HCT116 (cell line): ENCODE data around the gene ATF7IP.

Source experiments
- CBX3 ChIP-seq: IDR thresholded peaks from 2 replicates; pipeline ENCODE4 v1.6.1; 2012; ENCODE audit warnings: low read depth
- EZH2 ChIP-seq: fragments of 200-600 bp; sonication (generic); IDR thresholded peaks from 2 replicates; pipeline ENCODE4 v1.6.1; 2017; ENCODE audit warnings: antibody characterized with exemption, mixed run types
- EZH2phosphoT487 ChIP-seq: fragments of 200-600 bp; IDR thresholded peaks from 2 replicates; pipeline ENCODE4 v1.6.1; 2018; ENCODE audit warnings: antibody characterized with exemption, borderline replicate concordance
- POLR2A ChIP-seq: IDR thresholded peaks from 2 replicates; pipeline ENCODE4 v1.7.0; 2011; ENCODE audit warnings: borderline replicate concordance; ENCODE audit not compliant: insufficient read depth, insufficient read length; ENCODE audit errors: extremely low read depth
- POLR2AphosphoS5 ChIP-seq: IDR thresholded peaks from 2 replicates; pipeline ENCODE4 v1.6.1; 2011; ENCODE audit warnings: mild to moderate bottlenecking, low read depth, low read length, moderate library complexity
- RAD21 ChIP-seq: IDR thresholded peaks from 2 replicates; pipeline ENCODE4 v1.6.1; 2012; ENCODE audit warnings: low read depth, mild to moderate bottlenecking
- TCF7L2 ChIP-seq: IDR thresholded peaks from 2 replicates; pipeline ENCODE4 v1.7.0; 2011; ENCODE audit warnings: borderline replicate concordance, inconsistent platforms; ENCODE audit not compliant: insufficient read depth, insufficient read length; ENCODE audit errors: extremely low read depth
- YY1 ChIP-seq: IDR thresholded peaks from 2 replicates; pipeline ENCODE4 v1.6.1; 2011; ENCODE audit warnings: low read length, low read depth, moderate library complexity, mild to moderate bottlenecking; ENCODE audit not compliant: insufficient replicate concordance; ENCODE audit errors: extremely low read depth
- ZNF274 ChIP-seq: fragments of 200-500 bp; sonication (Bioruptor generic); IDR thresholded peaks from 2 replicates; pipeline ENCODE4 v1.6.1; 2014; ENCODE audit warnings: mild to moderate bottlenecking, low read depth, low read length, inconsistent platforms
- TF ChIP-seq, protein P1 (sequence below), 3 experiments: fragments of 200-600 bp in 1 of 3; sonication (generic) in 1 of 3; IDR thresholded peaks in 2 of 3; conservative IDR thresholded peaks in 1 of 3; 2 replicates each; pipeline ENCODE4 v1.5.1; 2012 to 2017; ENCODE audit warnings: low read depth in 2 of 3, low read length in 2 of 3, antibody characterized with exemption in 1 of 3, borderline replicate concordance in 1 of 3, control low read depth in 1 of 3, mild to moderate bottlenecking in 1 of 3, mixed read lengths in 1 of 3, mixed run types in 1 of 3, moderate library complexity in 1 of 3; ENCODE audit not compliant: insufficient read depth in 1 of 3
- TF ChIP-seq, protein P2 (sequence below): IDR thresholded peaks from 2 replicates; pipeline ENCODE4 v1.6.1; 2012; ENCODE audit warnings: low read depth
- TF ChIP-seq, protein P3 (sequence below): IDR thresholded peaks from 2 replicates; pipeline ENCODE4 v1.6.1; 2012

DNA sequence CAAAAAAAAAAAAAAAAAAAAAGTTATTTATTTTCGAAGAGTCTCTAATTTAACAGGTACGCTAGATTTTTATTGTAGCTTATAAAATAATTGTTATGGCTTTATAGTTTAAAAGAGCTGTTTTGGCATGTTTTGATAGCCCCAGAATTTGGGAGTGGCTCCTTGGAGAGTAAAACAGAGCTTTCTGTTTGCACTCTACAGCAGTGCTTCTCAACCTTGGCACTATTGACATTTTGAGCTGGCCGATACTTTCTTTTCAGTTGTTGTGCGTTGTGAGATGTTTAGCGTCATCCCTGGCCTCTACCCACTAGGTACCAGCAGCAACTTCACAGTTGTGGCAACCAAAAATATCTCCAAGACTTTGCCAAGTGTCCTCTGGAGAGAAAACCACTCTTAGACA is 171.6 kb downstream of the ATF7IP start:
- no peak for TF ChIP-seq POLR2A
- TF ChIP-seq, protein P1, sequence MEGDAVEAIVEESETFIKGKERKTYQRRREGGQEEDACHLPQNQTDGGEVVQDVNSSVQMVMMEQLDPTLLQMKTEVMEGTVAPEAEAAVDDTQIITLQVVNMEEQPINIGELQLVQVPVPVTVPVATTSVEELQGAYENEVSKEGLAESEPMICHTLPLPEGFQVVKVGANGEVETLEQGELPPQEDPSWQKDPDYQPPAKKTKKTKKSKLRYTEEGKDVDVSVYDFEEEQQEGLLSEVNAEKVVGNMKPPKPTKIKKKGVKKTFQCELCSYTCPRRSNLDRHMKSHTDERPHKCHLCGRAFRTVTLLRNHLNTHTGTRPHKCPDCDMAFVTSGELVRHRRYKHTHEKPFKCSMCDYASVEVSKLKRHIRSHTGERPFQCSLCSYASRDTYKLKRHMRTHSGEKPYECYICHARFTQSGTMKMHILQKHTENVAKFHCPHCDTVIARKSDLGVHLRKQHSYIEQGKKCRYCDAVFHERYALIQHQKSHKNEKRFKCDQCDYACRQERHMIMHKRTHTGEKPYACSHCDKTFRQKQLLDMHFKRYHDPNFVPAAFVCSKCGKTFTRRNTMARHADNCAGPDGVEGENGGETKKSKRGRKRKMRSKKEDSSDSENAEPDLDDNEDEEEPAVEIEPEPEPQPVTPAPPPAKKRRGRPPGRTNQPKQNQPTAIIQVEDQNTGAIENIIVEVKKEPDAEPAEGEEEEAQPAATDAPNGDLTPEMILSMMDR (IDR thresholded peaks at IDR 0.05 in 2 of 3, conservative IDR thresholded peaks at IDR 0.05 in 1 of 3; ENCODE audit: borderline replicate concordance in 1 of 3, insufficient read depth in 1 of 3, low read depth in 2 of 3, low read length in 2 of 3), result no peak
- no peak for TF ChIP-seq EZH2phosphoT487
- TF ChIP-seq POLR2AphosphoS5, result no peak
- no peak for TF ChIP-seq EZH2
- no peak for TF ChIP-seq TCF7L2
- TF ChIP-seq RAD21, result no peak
- TF ChIP-seq, protein P2, sequence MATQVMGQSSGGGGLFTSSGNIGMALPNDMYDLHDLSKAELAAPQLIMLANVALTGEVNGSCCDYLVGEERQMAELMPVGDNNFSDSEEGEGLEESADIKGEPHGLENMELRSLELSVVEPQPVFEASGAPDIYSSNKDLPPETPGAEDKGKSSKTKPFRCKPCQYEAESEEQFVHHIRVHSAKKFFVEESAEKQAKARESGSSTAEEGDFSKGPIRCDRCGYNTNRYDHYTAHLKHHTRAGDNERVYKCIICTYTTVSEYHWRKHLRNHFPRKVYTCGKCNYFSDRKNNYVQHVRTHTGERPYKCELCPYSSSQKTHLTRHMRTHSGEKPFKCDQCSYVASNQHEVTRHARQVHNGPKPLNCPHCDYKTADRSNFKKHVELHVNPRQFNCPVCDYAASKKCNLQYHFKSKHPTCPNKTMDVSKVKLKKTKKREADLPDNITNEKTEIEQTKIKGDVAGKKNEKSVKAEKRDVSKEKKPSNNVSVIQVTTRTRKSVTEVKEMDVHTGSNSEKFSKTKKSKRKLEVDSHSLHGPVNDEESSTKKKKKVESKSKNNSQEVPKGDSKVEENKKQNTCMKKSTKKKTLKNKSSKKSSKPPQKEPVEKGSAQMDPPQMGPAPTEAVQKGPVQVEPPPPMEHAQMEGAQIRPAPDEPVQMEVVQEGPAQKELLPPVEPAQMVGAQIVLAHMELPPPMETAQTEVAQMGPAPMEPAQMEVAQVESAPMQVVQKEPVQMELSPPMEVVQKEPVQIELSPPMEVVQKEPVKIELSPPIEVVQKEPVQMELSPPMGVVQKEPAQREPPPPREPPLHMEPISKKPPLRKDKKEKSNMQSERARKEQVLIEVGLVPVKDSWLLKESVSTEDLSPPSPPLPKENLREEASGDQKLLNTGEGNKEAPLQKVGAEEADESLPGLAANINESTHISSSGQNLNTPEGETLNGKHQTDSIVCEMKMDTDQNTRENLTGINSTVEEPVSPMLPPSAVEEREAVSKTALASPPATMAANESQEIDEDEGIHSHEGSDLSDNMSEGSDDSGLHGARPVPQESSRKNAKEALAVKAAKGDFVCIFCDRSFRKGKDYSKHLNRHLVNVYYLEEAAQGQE, result no peak
- TF ChIP-seq ZNF274, result no peak
- no peak for TF ChIP-seq CBX3
- no peak for TF ChIP-seq YY1
- TF ChIP-seq, protein P3, sequence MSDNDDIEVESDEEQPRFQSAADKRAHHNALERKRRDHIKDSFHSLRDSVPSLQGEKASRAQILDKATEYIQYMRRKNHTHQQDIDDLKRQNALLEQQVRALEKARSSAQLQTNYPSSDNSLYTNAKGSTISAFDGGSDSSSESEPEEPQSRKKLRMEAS, result no peak
